Type B pancreatic cell (in vitro differentiated cells): Measurements from ENCODE around the gene MPND. TPM values are rescaled to one million over a fixed set of nuclear protein-coding genes. Genes with fewer than 3 reads are reported as not detected.

Source experiments
- DNase-seq: peaks from one replicate; pipeline ENCODE4 v3.0.0; 2021; ENCODE audit warnings: mixed read lengths; ENCODE audit not compliant: unreplicated experiment; ENCODE audit errors: extremely low spot score
- H3K27ac Mint-ChIP-seq: 2 replicates; pipeline ENCODE4 v1.8.0; 2021; ENCODE audit warnings: mild to moderate bottlenecking, mixed read lengths
- H3K27me3 Mint-ChIP-seq: 2 replicates; pipeline ENCODE4 v1.8.0; 2021; ENCODE audit warnings: mixed read lengths
- H3K36me3 Mint-ChIP-seq: 2 replicates; pipeline ENCODE4 v1.8.0; 2021; ENCODE audit warnings: mixed read lengths
- H3K4me1 Mint-ChIP-seq: one replicate; pipeline ENCODE4 v1.8.0; 2021; ENCODE audit warnings: mixed read lengths; ENCODE audit not compliant: unreplicated experiment
- H3K4me3 Mint-ChIP-seq: 2 replicates; pipeline ENCODE4 v1.8.0; 2021; ENCODE audit warnings: mild to moderate bottlenecking, mixed read lengths
- H3K9me3 Mint-ChIP-seq: 2 replicates; pipeline ENCODE4 v1.8.0; 2021; ENCODE audit warnings: mixed read lengths
- CTCF ChIP-seq: fragments of 200-600 bp; sonication (generic); conservative IDR thresholded peaks from 2 replicates; pipeline ENCODE4 v1.5.0; 2021; ENCODE audit warnings: antibody characterized with exemption, mild to moderate bottlenecking
- total RNA-seq: library from RNA; stranded (reverse); gene quantifications from 2 replicates; pipeline ENCODE4 v1.2.1, GENCODE V29; 2021; ENCODE audit warnings: low replicate concordance

Gene MPND
- total RNA-seq, 1 donor from 2014 or later: 43.6 TPM

- Mint-ChIP-seq H3K9me3 (no peaks in the 10 kb centered on the region), H3K27me3 (no peaks in the 10 kb centered on the region), H3K4me1 (peaks cover 52% of the 10 kb centered on the region), H3K27ac (peak overlapping the region; percentile 95), H3K36me3 (peaks cover 3% of the 10 kb centered on the region), H3K4me3 (peak overlapping the region; percentile 74)
- no peak for DNase-seq
- no peak for TF ChIP-seq CTCF
Observed at GRCh38 chr19:4390567-4391305, 47.4 kb downstream of the MPND start.

DNA sequence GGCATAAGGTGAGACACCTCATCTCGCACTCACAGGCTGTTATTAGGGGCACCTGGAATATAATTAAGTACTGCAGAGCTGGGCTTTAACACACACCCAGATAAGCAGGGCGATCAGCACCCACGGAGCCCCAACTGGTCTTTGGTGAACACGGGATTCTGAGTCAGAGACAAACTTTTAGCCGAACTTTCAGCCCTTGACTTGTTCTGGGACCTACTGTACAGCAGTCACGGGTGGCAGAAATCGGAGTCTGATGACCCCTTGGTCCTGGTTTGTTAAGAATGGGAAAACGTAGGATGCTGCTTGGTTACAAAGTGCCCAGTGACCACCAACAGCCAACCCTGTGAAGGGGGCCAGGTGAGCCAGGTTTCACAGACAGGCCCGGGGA lies 47.9 kb downstream of the MPND start:
- H3K36me3 Mint-ChIP-seq: peaks cover 3% of the 10 kb centered on the region
- DNase-seq: no peak
- peak overlapping the region; percentile 74 for H3K4me3 Mint-ChIP-seq
- TF ChIP-seq CTCF: no peak
- H3K9me3 Mint-ChIP-seq: no peaks in the 10 kb centered on the region
- H3K27me3 Mint-ChIP-seq: no peaks in the 10 kb centered on the region
- peak overlapping the region; percentile 95 for H3K27ac Mint-ChIP-seq
- H3K4me1 Mint-ChIP-seq: peaks cover 48% of the 10 kb centered on the region

DNA sequence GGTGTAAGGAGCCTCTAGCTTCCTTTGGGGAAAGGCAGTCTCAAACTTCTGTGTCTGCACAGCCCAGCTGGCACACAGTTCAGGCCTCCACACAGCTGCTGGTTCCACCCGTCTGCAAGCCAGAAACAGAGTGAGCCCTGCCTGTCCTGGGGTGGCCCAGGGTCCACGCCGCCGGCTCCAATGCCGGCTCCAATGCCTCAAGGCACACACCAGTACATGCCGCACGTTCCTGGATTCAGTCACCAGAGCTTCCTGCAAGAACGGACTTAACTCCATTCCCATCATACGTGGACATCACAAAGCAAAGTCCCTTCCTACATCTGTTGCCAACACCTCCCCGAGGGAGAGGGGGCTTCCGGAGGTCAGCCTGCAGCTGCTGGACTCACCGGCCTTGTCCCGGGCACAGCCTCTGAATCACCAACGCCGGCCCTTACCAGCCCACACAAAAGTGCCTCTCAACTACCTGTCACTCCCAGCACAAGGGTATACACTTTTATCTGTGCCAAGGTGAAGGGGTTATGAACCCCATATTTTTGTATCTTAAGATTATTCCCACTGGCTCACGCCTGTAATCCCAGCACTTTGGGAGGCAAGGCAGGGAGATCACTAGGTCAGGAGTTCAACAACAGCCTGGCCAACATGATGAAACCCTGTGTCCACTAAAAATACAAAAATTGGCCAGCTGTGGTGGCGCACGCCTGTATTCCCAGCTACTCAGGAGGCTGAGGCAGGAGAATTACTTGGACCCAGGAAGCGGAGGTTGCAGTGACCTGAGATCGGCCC lies 48.5 kb downstream of the MPND start:
- Mint-ChIP-seq H3K9me3 (no peaks in the 10 kb centered on the region), H3K4me1 (peaks cover 48% of the 10 kb centered on the region), H3K4me3 (peak overlapping the region; percentile 74), H3K27ac (peak overlapping the region; percentile 95), H3K36me3 (peaks cover 3% of the 10 kb centered on the region), H3K27me3 (no peaks in the 10 kb centered on the region)
- no peak for TF ChIP-seq CTCF
- DNase-seq: no peak

- no peaks in the 10 kb centered on the region for H3K9me3 Mint-ChIP-seq
- no peak for TF ChIP-seq CTCF
- no peaks in the 10 kb centered on the region for H3K27me3 Mint-ChIP-seq
- H3K27ac Mint-ChIP-seq: peak overlapping the region; percentile 68
- peaks cover 3% of the 10 kb centered on the region for H3K36me3 Mint-ChIP-seq
- H3K4me1 Mint-ChIP-seq: peaks cover 38% of the 10 kb centered on the region
- no peak for DNase-seq
- H3K4me3 Mint-ChIP-seq: peak overlapping the region; percentile 51
Observed at GRCh38 chr19:4393947-4394590, 50.7 kb downstream of the MPND start.

DNA sequence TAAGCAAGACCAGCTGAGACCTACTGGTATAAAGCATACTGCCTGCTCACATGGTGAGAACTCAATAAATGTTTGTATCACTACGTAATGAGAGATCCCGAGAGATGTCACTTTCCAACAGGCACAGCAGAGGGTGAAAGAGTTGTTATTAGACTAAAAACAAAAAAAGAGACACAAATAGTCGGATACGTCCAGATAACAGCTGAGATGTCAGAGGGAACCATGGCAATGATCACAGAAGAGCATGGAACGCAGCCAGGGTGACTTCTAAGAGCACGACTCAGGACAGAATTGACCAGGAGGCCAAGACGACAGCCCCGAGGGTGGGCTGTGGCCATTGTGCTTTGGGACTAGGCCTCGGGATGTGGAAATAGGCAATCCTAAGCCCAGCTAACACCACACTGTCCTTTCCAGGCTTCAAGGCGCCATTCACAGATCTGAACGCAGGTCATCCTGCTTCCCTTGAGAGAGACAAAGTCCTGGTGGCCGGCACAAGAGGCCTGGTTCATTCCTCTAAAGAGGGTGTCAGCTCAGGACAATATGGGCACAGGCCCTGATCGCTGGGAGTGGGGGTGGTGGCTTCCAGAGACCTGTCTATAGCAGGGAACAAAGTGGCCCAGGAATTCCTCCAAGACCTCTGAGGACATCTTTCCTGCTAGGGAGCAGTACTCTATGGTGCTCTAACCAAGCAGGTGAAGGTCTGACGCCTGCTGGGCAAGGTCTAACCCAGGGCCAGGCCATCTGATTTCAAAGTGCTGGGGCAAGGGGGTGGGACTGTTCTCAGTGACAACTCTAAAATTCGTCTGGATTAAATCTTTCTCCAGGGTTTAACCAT lies 53.8 kb downstream of the MPND start:
- Mint-ChIP-seq H3K4me1 (peaks cover 29% of the 10 kb centered on the region), H3K9me3 (no peaks in the 10 kb centered on the region), H3K4me3 (peak overlapping the region; percentile 41), H3K36me3 (peaks cover 3% of the 10 kb centered on the region), H3K27me3 (no peaks in the 10 kb centered on the region), H3K27ac (no peak overlapping the region)
- TF ChIP-seq CTCF: no peak
- no peak for DNase-seq
